Stimulated activated CD4-positive, alpha-beta T cell treated with anti-CD3 and anti-CD28 coated beads, TNF-alpha, amount 100 ng/mL, for 4 hours (primary cell): ENCODE data around the gene ELMO1.

ENCODE experiments used
- DNase-seq, 3 experiments: peaks; one replicate each; pipeline ENCODE4 v3.0.0-alpha.2; 2020; ENCODE audit warnings: low read depth in 3 of 3

The ELMO1 gene

GRCh38 chr7:36881233-36881874 lies 567.3 kb downstream of the ELMO1 start:
- DNase-seq: no peak

- DNase-seq: no peak
Measured at GRCh38 chr7:36880108-36880507, 568.6 kb downstream of the ELMO1 start.

DNA sequence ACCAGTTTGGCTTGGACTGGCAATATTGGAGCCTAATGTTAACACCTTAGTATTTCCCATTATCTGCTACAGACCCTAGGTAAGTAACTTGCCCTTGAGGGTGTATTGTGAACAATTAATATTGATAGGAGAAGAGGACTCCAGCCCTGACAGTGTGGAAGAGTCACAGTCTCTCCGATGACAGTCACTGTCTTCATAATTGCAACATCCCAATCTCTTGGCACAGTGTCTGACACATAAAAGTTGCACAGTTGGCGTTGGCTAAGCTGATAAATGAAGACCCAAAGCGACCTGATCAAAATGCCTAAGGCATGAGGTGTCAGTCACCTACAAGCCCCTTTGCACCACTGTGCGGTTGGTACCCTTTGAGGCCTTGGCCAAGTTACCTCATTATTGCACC lies 569.6 kb downstream of the ELMO1 start:
- DNase-seq: no peak

DNA sequence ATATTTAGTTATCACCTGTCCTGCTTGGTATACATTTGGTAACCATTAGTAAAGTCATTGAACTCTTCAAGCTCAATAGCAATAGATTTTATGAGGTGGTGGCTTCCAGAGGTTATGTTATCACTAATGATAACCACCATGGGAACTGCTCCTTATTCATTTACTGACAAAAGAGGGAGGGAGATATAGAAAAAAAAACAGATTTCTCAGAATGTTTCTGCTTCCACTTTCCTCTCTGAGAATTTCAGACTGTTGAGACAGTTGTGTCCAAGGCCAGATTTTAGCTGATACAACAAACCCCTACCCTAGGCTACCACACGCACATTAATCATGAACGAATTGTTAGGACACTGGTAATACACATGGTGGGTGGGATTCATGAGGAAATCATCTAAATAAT lies 570.4 kb downstream of the ELMO1 start:
- no peak for DNase-seq

- DNase-seq: no peak
Measured at GRCh38 chr7:36875794-36876193, 572.9 kb downstream of the ELMO1 start.

GRCh38 chr7:36874041-36874440 lies 574.6 kb downstream of the ELMO1 start:
- DNase-seq: no peak

- no peak for DNase-seq
Measured at GRCh38 chr7:36871863-36872262, 576.8 kb downstream of the ELMO1 start.

DNA sequence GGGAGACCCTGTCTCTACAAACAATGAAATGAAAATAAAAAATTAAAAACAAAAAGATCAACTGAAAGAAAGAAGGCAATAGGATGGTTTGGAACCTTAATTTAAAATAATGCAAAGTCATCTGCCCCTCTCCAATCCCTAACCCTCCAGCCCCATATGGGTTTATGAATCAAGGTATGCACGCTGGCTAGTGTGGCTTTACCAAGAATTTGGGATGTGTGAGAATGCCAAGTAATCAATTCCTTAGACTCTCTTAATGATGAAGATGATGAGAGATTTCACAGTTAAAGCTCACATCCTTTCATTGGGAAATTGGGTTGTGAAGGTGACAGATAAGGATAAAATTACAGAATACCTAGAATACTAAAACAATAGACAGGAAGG lies 577.3 kb downstream of the ELMO1 start:
- DNase-seq: no peak

DNA sequence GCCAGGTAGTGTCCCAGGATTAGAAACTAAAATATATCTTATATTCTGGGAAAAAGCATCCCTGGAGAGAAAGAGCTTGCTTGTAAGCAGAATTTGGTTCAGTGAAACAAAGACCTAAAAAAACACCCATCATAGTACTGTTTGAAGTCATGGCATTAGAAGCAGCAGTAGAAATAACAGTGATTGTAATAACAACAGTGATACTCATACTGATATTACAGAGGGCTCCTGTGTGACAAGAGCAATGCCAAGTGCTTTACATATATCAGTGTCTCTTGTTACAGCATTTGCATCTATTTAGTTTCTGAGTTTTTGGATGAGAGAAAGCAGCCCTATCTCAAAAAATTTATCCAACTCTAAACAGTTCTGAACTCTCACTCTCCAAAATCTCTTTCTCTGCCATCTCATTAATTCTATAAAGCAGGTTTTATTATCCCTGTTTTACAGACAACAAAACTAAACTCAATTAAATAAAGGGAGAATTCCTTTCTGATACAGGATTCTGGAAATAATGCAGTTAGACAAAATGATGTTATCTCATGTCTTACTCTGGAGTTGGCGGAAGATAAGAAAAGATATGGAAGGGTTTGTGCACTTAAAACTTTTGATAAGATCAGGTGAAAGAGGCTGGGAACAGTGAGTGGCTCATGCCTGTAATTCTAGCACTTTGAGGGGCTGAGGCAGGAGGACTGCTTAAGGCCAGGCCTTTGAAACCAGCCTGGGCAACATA lies 577.9 kb downstream of the ELMO1 start:
- DNase-seq: no peak

DNA sequence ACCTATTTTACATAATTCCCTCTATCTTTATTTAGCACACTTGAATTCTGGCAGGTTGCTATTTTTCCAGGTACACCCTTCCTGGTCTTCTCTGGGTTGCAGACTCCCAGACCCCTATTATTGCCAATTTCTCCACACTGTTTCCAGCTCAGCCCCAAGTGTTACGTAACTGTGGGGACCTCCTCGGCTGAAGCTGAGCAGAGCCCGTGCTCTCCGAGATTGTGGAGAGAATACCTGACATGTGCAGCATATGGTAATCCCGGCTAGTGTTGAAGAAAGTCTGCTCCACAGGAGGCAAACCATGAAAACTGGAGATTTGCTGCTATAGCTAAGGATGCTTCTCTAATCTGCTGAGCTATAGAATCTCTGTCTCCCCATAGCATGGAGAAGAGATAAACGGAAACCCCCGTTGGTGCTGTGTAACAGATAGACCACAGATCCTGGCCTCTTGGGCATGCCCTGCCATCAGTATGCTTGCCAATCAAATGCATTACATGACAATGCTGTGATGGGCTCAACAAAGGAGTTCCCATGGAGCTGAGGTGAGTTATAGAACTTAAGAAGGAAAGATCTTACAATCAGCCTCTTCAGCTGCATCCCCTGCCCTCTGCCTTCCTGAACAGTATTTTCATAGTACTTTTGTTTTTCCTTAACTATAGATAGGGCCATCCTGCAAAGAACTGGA lies 579.8 kb downstream of the ELMO1 start:
- no peak for DNase-seq

GRCh38 chr7:36865019-36865418 lies 583.6 kb downstream of the ELMO1 start:
- DNase-seq: no peak

- no peak for DNase-seq
Measured at GRCh38 chr7:36863901-36864701, 584.6 kb downstream of the ELMO1 start.

- DNase-seq: no peak
Measured at GRCh38 chr7:36862771-36863261, 585.8 kb downstream of the ELMO1 start.

- DNase-seq: no peak
Measured at GRCh38 chr7:36861656-36862055, 587.0 kb downstream of the ELMO1 start.

DNA sequence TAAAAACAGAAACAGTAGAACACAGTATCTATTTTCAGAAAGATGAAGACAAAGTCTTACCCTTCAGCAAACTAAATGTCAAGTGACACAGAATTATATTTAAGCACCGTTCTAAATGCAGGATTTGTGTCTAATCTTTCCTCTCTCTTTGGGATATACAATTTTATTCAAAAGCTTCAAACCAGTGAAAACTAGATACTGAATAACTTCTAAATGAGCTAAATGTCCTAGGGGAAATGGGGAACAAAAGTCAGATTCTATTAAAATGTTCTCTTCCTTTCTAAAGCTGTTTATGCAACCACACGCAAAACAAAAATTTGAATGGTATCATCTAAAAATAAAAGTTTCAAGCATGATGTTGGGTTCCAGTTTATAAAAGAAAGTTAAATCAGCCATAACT lies 588.0 kb downstream of the ELMO1 start:
- no peak for DNase-seq

DNA sequence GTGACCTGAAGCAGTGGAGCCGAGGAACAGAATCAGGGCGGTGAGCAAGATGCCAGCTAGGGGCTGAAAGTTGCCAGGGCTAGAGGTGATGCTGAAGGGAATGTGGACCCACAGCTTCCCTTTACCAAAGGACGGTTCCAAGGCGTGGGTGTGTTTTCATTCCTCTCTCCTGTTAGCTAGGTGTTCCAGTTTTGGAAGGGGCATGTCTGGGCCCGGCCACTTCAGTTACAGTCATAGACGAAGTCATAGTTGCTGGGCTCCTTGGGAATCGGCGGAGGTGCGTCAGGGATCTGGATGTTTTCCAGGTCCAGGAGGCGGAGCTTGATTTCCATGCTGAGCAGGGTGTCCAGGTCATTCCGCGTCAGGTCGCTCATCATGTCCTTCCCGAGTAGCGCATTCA lies 593.3 kb downstream of the ELMO1 start:
- no peak for DNase-seq

DNA sequence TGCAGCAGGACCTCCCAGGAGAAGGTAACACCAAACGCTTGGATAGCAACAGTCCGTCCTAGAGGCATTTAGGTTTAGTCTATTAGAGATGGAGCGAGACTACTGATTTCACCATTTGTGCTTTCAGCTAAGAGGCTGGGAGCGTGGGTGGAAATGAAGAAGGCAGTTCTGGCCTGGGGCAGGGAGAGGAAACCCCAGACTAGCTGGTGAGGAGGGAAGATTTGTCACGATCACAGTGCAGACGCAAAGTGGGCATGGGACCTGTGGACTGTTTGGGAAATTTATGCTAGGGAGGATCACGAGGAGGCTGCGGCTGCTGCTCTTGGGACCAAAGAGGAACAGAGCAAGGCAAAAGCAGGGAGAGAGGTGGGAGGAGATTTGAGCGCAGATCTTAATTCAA lies 594.0 kb downstream of the ELMO1 start:
- DNase-seq: no peak

DNA sequence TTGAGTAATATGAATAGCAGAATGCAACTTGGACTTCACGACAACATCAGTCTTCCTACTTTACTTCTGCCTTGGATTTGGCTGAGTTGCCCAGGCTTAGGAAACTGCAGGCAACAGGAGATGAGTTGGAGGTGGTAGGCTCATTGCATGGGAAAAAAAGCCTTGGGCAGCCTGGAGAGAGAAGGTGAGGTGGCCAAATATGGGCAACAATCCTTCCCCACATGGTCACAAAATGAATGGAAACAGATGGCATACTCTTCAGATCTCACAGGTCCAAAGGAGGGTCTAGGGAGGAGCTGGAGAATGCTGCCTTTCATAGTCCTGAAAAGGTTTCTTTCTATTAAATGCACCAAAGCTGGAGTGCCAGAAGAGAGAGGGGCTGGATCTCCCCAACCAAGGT lies 595.7 kb downstream of the ELMO1 start:
- no peak for DNase-seq

GRCh38 chr7:36852017-36852416 lies 596.6 kb downstream of the ELMO1 start:
- no peak for DNase-seq

DNA sequence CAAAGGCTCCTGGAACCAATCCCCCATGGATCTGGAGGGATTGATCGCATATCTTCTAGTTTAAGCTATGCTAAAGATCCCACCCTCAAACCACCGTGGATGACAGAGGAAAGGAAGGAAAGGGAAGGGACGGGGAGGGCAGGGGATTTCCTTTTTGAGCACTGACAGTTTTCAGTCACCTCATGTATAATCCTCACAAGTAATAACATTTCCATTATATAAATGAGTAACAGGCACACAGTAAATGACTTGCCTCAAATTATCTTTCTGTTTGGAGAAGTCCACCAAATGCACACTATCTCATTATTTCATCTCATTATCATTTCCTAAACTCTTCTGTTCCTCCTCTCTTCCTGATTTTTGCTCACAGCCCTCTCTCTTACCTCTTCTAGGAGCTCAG lies 597.3 kb downstream of the ELMO1 start:
- DNase-seq: no peak

GRCh38 chr7:36847946-36848345 lies 600.7 kb downstream of the ELMO1 start:
- DNase-seq: no peak

DNA sequence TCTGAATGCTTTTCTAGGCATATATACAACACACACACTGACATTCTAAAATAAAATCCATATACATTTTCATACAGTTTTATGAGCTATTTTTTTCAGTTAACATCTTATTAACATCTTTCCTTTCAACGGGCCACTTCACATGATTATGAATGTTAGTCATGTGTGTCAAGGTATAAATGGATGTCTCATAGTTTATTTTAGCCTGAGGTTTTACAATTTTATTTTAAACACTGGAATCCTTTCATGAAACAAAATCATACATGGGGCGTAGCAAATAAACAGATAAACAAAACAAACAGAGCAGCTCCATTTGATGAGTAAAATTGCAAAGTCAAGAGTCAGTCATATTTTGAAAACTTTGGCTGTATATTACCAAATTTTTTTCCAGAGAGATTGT lies 604.3 kb downstream of the ELMO1 start:
- DNase-seq: no peak
